HG02623 (cell line): ENCODE results near the gene IFNL2.
"Not testable (repeated sequence)": the region's sequence is repeated elsewhere in the genome, so short reads cannot be mapped to it uniquely, and the experiment has no call there.

ENCODE experiments used
- ATAC-seq: cut with Tn5 transposase; IDR thresholded peaks from one replicate; pipeline ENCODE4 v1.9.1; 2021; ENCODE audit warnings: moderate library complexity; ENCODE audit not compliant: unreplicated experiment

IFNL2 gene

GRCh38 chr19:39252458-39252857, 15.7 kb upstream of the IFNL2 start:
- ATAC-seq, result no peak

DNA sequence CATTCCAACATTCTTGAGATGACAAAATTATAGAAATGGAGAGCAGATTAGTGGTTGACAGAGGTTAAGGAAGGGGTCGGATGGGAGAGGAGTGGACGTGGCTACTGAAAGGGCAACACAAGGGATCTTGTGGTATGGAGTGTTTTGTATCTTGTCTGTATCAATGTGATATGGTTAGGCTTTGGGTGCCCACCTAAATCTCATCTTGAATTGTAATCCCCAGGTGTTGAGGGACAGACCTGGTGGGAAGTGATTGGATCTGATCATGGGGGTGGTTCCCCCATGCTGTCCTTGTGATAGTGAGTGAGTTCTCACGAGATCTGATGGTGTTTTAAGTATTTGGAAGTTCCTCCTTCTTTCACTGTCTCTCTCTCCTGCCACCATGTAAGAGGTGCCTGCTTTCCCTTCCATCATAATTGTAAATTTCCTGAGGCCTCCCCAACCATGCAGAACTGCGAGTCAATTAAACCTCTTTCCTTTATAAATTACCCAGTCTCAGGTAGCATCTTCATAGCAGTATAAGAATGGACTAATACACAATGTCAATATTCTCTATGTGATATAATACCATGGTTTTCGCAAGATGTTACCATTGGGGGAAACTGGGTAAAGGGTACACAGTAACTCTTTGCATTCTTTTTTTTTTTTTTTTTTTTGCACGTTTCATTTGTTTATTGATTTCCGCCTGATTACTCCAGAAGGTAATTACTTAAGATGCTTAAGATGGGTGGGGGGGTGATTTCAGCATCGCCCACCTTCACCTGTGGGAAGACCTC, 14.6 kb upstream of the IFNL2 start:
- ATAC-seq, result no peak

DNA sequence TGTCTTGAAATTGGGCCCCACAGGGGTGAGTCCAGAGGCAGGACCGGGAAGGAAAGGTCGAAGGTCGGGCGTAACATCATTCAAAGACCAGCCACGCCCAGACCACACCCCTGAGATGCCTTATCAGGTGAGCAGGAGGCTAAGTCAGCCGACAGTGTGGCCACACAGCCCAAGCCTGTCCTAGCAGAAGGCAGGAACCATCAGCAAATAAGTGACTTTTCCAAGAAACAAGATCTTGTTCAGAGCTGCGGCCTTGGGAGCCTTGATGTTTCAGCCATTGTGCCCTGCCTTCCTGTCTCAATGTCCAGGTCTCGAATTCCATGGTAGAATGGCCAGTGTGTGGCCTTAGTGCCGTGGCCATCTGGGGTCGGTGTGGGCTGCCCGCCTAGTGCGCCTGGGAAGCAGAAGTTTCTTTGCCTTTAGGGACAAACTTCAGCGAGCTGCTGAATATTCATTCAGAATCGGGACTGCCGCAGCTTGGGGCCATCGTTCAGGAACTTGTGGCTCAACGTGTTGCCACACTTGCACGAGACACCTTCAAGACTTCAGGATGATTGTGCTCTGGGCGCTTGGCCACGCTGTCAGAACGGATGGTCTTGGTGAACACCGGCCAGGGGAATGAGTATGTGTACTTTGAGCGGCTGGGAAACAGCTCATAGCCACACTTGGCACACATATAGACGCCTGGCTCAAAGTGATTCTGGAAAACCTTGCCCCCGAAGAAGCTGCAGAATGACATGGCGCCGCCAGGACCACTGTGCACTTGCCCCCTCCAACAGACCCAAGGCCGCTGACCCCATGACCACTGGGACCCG, 13.5 kb upstream of the IFNL2 start:
- ATAC-seq, result no peak

- ATAC-seq, result no peak
Measured at GRCh38 chr19:39257227-39257626, 11.0 kb upstream of the IFNL2 start.

DNA sequence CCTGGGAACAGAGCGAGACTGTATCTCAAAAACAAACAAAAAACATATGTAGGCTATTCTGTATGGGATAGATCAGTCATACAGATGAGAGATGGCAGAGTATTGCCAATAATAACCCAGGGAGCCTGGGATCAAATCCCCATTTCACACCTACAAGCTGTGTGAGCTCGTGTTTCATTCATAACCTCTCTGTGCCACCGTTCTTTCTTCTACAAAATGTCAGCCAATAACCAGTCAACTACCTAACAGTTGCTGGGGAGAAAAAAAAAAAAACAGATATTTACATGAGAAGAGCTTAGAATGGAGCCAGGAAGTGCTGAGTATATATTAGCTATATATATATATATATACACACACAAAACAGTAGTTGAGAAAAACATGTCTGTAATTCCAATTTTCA, 6.5 kb upstream of the IFNL2 start:
- no peak for ATAC-seq

- no peak for ATAC-seq
Measured at GRCh38 chr19:39262496-39262895, 5.7 kb upstream of the IFNL2 start.

DNA sequence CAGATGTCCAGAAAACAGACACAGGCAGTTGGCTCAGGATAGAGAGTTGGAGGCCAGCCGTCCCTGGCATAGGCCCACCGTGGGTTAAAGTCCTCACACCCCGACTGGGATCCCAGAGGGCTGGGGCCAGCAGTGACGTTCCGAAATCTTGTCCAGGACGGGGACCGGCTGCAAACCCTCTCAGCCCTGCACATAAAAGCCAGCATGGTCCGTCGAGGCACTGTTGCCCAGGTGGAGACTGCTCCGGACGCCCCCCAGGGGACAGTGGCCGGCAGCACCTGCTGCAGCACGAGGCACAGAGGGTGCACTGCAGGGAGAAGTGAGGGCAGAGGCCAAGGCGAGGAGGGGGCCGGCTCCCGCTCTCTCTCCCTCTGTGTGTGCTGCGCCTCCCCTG, 4.3 kb upstream of the IFNL2 start:
- no peak for ATAC-seq

- ATAC-seq, result no peak
Measured at GRCh38 chr19:39264306-39265290, 3.6 kb upstream of the IFNL2 start.

DNA sequence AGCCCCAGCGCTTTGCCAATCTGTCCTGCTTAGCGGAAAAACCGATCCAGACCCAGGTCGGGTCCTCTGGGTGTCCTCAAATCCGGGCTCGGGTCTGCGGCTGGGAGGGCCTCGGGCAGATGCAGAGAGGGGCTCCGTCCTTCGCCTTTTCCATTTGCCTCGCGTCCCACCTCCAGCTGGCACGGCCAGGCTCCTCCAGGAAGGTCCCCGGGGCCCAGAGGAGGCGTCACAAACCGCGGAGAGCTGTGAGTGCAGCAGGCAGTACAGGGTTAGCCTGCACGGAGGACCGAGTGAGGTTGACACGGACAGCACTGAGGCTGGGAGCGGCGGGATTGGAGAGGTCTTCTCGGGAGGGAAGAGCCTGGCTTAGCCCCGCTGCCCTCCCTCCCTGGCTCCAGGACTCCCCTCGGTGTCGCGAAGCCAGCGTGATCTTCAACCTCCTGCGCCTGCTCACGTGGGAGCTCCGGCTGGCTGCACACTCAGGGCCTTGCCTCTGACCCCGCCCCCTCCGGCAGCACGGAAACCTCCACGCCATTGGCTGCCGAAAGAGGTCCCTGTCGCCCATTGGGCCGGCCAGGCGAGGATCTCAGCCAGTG, 2.8 kb upstream of the IFNL2 start:
- no peak for ATAC-seq

- ATAC-seq, result not testable (repeated sequence)
Measured at GRCh38 chr19:39268531-39269223, 481 bp downstream of the IFNL2 start.

DNA sequence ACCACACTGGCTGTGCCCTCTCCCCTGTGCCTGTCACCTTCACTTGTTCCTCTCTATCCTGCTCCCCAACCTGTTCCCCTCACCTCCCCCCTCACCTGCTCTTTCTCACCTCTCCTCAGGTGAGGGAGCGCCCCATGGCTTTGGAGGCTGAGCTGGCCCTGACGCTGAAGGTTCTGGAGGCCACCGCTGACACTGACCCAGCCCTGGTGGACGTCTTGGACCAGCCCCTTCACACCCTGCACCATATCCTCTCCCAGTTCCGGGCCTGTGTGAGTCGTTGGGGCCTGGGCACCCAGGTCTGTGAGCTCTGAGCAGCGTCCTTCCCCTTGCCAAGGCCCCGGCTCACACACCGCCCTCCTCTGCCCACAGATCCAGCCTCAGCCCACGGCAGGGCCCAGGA, 1.2 kb downstream of the IFNL2 start:
- ATAC-seq, result not testable (repeated sequence)

DNA sequence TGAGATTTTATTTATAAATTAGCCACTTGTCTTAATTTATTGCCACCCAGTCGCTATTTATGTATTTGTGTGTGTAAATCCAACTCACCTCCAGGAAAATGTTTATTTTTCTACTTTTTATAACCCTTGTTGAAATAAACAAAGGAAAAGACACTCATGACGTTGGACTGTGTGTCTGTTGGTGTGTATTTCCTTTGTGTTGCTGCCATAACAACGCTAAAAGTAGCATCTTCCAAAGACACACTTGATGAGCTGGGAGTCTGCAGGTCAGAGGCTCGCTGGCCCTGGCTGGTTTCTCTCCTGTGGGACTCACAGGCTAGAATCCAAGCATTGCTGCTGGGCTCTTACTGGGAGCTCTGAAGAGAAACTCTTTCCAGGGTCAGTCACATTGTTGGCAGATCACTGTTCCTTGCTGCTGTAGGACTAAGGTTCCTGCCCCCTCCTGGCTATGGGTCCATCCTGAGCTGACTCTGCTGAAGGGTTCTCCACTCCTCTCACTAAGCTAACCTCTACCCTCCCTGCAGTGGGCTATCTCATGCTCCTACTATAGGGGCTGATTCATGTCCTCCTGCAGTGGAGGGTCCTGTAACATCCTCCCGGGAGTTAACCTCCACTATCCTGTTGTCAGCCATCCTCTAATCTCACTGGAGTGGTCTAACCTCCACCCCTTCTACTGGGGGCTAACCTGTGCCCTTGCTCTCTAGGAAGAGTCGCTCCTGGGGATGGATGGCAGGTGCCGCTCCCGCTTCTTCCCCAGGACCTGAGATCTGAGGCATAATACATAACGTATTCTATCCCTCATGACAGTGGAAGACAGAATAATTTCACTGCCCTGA, 2.1 kb downstream of the IFNL2 start:
- ATAC-seq, result no peak

DNA sequence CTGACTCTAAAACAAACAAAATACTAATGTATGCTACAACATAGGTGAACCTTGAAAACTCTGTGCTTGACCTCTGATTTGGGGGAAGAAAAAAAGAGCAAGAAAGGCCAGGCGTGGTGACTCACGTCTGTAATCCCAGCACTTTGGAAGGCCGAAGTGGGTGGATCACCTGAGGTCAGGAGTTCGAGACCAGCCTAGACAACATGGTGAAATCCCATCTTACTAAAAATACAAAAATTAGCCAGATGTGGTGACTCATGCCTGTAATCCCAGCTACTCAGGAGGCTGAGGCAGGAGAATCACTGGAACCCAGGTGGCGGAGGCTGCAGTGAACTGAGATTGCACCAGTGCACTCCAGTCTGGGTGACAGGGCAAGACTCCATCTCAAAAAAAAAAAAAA, 5.7 kb downstream of the IFNL2 start:
- not testable (repeated sequence) for ATAC-seq

GRCh38 chr19:39275578-39275977, 7.4 kb downstream of the IFNL2 start:
- ATAC-seq, result no peak

DNA sequence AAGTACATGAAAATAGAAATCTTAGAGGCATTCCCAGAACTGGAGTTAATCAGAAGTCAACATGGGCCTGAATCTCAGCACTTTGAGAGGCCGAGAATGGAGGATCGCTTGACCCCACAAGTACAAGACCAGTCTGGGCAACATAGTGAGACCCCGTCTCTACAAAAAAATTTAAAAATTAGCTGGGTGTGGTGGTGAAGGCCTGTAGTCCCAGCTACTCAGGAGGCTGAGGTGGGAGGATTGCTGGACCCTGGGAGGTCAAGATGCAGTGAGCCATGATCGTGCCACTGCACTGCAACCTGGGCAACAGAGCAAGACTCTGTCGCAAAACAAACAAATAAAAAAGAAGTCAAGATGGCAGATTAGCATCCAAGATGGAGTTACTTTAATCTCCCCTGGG, 8.5 kb downstream of the IFNL2 start:
- ATAC-seq, result no peak

GRCh38 chr19:39277598-39277997, 9.4 kb downstream of the IFNL2 start:
- ATAC-seq, result no peak

DNA sequence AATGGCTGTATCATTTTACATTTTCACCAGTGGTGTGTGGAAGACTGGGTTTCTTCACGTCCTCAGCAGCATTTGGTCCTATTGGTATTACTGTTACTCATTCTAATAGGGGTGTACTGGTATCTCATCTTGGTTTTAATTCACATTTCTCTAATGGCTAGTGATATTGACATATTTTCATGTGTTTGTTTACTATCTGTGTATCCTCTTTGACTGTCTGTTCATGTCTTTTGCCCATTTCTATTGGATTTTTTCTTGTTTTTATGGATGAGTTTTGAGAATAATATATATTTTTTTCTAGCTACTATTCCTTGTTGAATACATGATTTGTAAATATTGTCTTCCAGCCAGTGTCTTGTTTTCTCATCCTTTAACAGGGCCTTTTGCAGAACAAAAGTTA, 13.8 kb downstream of the IFNL2 start:
- ATAC-seq, result no peak

DNA sequence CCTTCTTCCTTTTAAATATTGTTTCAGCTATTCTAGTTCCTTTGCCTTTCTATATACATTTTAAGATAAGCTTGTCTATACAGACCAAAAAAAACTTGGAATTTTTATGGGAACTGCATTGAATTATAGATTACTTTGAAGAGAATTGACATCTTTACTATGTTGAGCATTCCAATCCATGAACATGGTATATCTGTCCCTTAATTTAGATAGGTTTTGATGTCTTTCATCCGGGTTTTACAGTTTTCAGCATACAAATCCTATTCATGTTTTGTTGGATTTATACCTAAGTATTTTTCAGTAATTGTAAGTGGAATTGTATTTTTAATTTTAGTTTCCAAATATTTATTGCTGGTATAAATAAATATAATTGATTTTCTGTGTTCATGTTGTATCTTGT, 15.8 kb downstream of the IFNL2 start:
- no peak for ATAC-seq

GRCh38 chr19:39293394-39293793, 25.2 kb downstream of the IFNL2 start:
- ATAC-seq, result no peak
